HEK293 (cell line): Measurements from ENCODE around the gene WRAP53.

ENCODE experiments used
- GLI4 ChIP-seq: fragments of 450-650 bp; formaldehyde crosslinking; IDR thresholded peaks from 2 replicates; pipeline ENCODE4 v1.5.1; 2016; ENCODE audit warnings: missing biosample characterization, missing genetic modification characterization
- KLF8 ChIP-seq: fragments of 450-650 bp; formaldehyde crosslinking; IDR thresholded peaks from 2 replicates; pipeline ENCODE4 v1.5.1; 2016; ENCODE audit warnings: missing biosample characterization, missing genetic modification characterization
- PBX3 ChIP-seq: sonication (generic); formaldehyde crosslinking; IDR thresholded peaks from 2 replicates; pipeline ENCODE4 v1.8.1; 2022; ENCODE audit warnings: mild to moderate bottlenecking, moderate library complexity, missing genetic modification reagents
- PRDM10 ChIP-seq: fragments of 450-650 bp; formaldehyde crosslinking; IDR thresholded peaks from 2 replicates; pipeline ENCODE4 v1.5.1; 2016; ENCODE audit warnings: missing biosample characterization, missing genetic modification characterization
- PRDM4 ChIP-seq: fragments of 450-650 bp; formaldehyde crosslinking; IDR thresholded peaks from 2 replicates; pipeline ENCODE4 v1.5.1; 2017; ENCODE audit warnings: missing biosample characterization, missing genetic modification characterization
- SETDB1 ChIP-seq: IDR thresholded peaks from one replicate; pipeline ENCODE4 v1.6.1; 2017; ENCODE audit warnings: mild to moderate bottlenecking, low read length, moderate library complexity, mixed read lengths; ENCODE audit not compliant: insufficient read length
- WT1 ChIP-seq: fragments of 450-650 bp; formaldehyde crosslinking; IDR thresholded peaks from 2 replicates; pipeline ENCODE4 v1.5.1; 2016; ENCODE audit warnings: missing biosample characterization, missing genetic modification characterization
- ZBTB21 ChIP-seq: fragments of 450-650 bp; formaldehyde crosslinking; IDR thresholded peaks from 2 replicates; pipeline ENCODE4 v1.5.1; 2017; ENCODE audit warnings: missing biosample characterization, missing genetic modification characterization
- ZNF157 ChIP-seq: fragments of 450-650 bp; formaldehyde crosslinking; IDR thresholded peaks from 2 replicates; pipeline ENCODE4 v1.5.1; 2016; ENCODE audit warnings: missing biosample characterization, missing genetic modification characterization
- ZNF221 ChIP-seq: fragments of 450-650 bp; formaldehyde crosslinking; IDR thresholded peaks from 2 replicates; pipeline ENCODE4 v1.5.1; 2017; ENCODE audit warnings: missing biosample characterization, missing genetic modification characterization, borderline replicate concordance
- ZNF280D ChIP-seq: fragments of 450-650 bp; formaldehyde crosslinking; IDR thresholded peaks from 2 replicates; pipeline ENCODE4 v1.5.1; 2016; ENCODE audit warnings: missing biosample characterization, missing genetic modification characterization
- ZNF391 ChIP-seq: fragments of 450-650 bp; formaldehyde crosslinking; IDR thresholded peaks from 2 replicates; pipeline ENCODE4 v1.5.1; 2016; ENCODE audit warnings: low read depth, missing biosample characterization, missing genetic modification characterization, borderline replicate concordance
- ZNF398 ChIP-seq: fragments of 450-650 bp; formaldehyde crosslinking; IDR thresholded peaks from 2 replicates; pipeline ENCODE4 v1.5.1; 2017; ENCODE audit warnings: missing biosample characterization, missing genetic modification characterization
- ZNF423 ChIP-seq: fragments of 450-650 bp; formaldehyde crosslinking; IDR thresholded peaks from 2 replicates; pipeline ENCODE4 v1.5.1; 2016; ENCODE audit warnings: missing biosample characterization, missing genetic modification characterization
- ZNF510 ChIP-seq: fragments of 450-650 bp; formaldehyde crosslinking; IDR thresholded peaks from 2 replicates; pipeline ENCODE4 v1.5.1; 2018; ENCODE audit warnings: mild to moderate bottlenecking, missing genetic modification characterization, missing biosample characterization; ENCODE audit not compliant: insufficient replicate concordance
- ZNF513 ChIP-seq: fragments of 450-650 bp; IDR thresholded peaks from 2 replicates; pipeline ENCODE4 v1.5.1; 2018; ENCODE audit warnings: missing biosample characterization, missing genetic modification characterization
- ZNF561 ChIP-seq: fragments of 450-650 bp; IDR thresholded peaks from 2 replicates; pipeline ENCODE4 v1.5.1; 2018; ENCODE audit warnings: missing biosample characterization, missing genetic modification characterization, borderline replicate concordance
- ZNF664 ChIP-seq: fragments of 450-650 bp; formaldehyde crosslinking; IDR thresholded peaks from 2 replicates; pipeline ENCODE4 v1.5.1; 2016; ENCODE audit warnings: missing biosample characterization, missing genetic modification characterization
- ZNF677 ChIP-seq: fragments of 450-650 bp; IDR thresholded peaks from 2 replicates; pipeline ENCODE4 v1.5.0; 2018; ENCODE audit warnings: missing biosample characterization, mild to moderate bottlenecking, missing genetic modification characterization, moderate library complexity
- ZNF704 ChIP-seq: fragments of 450-650 bp; formaldehyde crosslinking; IDR thresholded peaks from 2 replicates; pipeline ENCODE4 v1.5.1; 2016; ENCODE audit warnings: missing biosample characterization, missing genetic modification characterization
- ZNF785 ChIP-seq: fragments of 450-650 bp; formaldehyde crosslinking; IDR thresholded peaks from 2 replicates; pipeline ENCODE4 v1.5.1; 2016; ENCODE audit warnings: missing biosample characterization, missing genetic modification characterization
- ZNF791 ChIP-seq: fragments of 450-650 bp; formaldehyde crosslinking; IDR thresholded peaks from 2 replicates; pipeline ENCODE4 v1.5.1; 2016; ENCODE audit warnings: missing biosample characterization, missing genetic modification characterization

Gene WRAP53

GRCh38 chr17:7716901-7717755 lies 28.9 kb downstream of the WRAP53 start, which contains the start of gene DNAH2 (continued):
- TF ChIP-seq ZNF704: peak; percentile 74
- TF ChIP-seq ZNF677 (tag by site-specific recombination): no peak
- TF ChIP-seq ZNF423 (tag by site-specific recombination): peak; percentile 69
- peak; percentile 99 for TF ChIP-seq ZNF561 (tag by site-specific recombination)
- TF ChIP-seq SETDB1: no peak
- TF ChIP-seq ZNF391 (tag by site-specific recombination): peak; percentile 91; the same call in 1 of the 2 replicates
- TF ChIP-seq GLI4 (tag by site-specific recombination): peak; percentile 90
- no peak for TF ChIP-seq ZNF157 (tag by site-specific recombination)
- peak; percentile 88; the same call in 1 of the 2 replicates for TF ChIP-seq ZNF785
- TF ChIP-seq ZNF513: 0 out of 2 replicates have a peak, but pooled peaks have one; percentile 45
- TF ChIP-seq ZNF510 (tag by site-specific recombination): no peak
- TF ChIP-seq ZNF280D (tag by site-specific recombination): peak; percentile 94
- TF ChIP-seq PRDM4 (tag by site-specific recombination): peak; percentile 62; the same call in 1 of the 2 replicates
- TF ChIP-seq ZBTB21 (tag by site-specific recombination): peak; percentile 80
- TF ChIP-seq PRDM10 (tag by site-specific recombination): peak; percentile 83
- TF ChIP-seq ZNF398: peak; percentile 88
- TF ChIP-seq ZNF664 (tag by site-specific recombination): no peak
- peak; percentile 97 for TF ChIP-seq KLF8 (tag by site-specific recombination)
- TF ChIP-seq PBX3 (CRISPR knock-in tag): no peak
- TF ChIP-seq ZNF791: no peak
- TF ChIP-seq WT1: peak; percentile 62
- TF ChIP-seq ZNF221: no peak
